NOMO-1 treated with DMSO at 0.1 percent for 48 hours (cell line): ENCODE measurements around the gene L1CAM.
"Not testable (repeated sequence)": the region's sequence is repeated elsewhere in the genome, so short reads cannot be mapped to it uniquely, and the experiment has no call there.

Experiments
- DNase-seq: peaks from one replicate; lab custom pipeline; 2025; ENCODE audit not compliant: unreplicated experiment; lab: John Stamatoyannopoulos, UW

L1CAM gene

GRCh38 chrX:153830640-153831428 lies 55.1 kb downstream of the L1CAM start:
- no peak for DNase-seq

DNA sequence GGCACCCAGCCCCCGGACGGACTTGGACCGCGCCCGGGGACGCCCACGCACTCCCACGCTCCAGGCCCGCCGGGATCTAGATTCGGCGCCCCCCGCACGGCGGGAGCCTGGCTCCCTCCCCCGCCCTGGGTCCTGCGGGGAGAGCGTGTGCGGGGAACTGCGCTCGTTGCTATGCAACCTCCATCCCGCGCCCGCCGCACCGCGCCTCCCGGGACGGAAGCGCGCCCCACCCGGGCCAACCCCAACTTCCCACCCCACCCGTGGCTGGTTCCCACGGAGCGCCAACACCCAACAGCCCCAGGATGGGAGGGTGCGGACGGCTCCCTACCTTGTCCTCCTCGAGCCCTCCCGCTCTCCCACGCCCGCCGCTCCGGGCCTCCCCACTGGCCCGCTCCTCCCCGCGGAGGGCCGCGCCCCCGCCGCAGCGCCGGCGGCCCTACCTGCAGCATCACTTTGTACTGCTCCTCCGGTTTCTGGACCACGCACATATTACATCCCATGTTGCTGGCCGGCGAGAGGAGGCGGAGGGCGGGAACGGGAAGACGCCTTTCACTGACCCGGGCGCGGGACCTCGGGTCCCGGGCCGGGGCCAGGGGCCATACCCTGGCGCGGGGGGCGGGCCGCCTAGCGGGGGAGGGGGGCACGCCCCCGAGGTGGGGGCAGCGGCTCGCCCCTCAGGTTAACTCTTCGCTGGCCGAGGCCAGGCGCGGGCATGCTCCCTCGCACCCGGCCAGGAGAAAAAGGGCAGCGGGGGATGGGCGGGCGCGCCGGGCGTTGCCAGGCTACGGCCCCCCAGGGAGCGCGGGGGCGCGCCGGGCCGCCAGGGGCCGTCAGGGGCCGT lies 56.0 kb downstream of the L1CAM start, which contains the start of gene PDZD4:
PDZD4 (minus strand) TSS at position 746 of the 841 bp plus-strand sequence; CDS start at position 500, 246 bp downstream.
- no peak for DNase-seq

DNA sequence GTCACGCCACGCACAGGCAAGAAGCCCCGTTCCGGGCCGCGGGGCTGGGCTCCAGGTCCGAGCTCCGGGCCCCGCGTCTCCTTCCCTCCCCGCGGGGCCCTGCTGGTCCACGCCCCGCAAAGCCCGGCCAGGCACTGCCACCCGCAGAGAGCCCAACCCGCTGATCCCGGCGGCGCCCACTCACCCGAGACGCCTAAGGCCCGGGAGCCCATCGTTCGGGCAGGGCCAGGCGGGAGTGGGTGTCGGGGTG lies 56.5 kb downstream of the L1CAM start:
- DNase-seq, result no peak

DNA sequence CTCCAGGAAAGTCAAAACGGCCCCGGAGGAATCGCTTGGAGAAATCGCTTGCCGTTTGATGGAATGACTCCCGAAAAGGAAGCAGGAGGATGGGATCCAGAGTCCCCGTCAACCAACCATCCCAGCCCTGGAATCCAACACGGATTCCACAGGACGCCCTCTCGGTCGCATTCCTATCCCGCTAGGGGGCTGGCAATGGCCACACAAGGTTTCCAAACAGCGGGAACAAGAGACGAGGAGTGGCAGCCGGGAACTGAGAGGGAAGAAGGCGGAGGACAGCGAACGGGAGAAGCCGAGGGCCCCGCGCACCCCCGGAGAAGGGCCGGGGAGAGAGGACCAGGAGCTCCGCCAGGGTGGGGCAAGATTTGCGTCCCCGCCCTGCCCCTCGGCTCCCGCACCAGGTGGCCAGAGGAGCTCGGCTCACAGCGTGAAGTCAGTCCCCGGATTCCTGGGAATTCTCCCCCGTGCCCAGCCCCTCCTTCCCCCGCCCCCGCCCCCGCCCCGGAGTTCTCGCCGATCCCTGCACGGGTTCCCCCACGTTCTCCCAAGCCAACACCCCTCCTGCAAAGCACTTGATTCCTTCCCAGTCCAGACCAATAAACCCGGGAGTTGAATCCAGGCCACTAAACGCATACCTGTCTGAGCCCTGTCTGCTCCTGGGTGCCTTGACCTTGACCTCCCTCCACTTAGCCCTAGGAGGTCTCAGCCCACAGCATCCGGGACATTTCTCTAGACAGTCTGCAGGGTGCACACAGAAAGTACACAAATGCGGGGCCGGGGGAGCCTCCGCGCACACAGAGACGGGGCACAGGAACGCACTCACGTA lies 57.0 kb downstream of the L1CAM start:
- no peak for DNase-seq

- no peak for DNase-seq
These were observed 57.7 kb downstream of the L1CAM start for GRCh38 chrX:153828308-153828707.

DNA sequence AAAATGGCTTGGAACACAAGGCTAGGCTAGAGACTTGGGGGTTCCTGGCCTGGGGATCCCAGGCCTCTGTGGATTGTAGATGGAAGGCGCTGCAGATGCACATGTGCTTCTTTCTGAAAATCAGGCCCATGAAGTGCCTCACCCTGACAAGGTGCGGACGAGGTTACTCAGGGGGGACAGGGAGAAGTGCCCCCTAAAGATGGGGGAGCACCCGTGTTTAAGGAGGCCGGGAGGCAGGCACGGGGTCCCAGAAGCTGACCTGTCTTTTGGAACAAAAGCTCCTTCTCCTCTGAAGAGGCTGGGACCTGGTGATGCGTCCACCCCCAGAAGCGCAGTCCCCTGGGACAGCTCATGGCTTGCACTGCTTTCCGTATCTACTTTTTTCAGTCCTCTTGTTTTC lies 58.1 kb downstream of the L1CAM start:
- no peak for DNase-seq

DNA sequence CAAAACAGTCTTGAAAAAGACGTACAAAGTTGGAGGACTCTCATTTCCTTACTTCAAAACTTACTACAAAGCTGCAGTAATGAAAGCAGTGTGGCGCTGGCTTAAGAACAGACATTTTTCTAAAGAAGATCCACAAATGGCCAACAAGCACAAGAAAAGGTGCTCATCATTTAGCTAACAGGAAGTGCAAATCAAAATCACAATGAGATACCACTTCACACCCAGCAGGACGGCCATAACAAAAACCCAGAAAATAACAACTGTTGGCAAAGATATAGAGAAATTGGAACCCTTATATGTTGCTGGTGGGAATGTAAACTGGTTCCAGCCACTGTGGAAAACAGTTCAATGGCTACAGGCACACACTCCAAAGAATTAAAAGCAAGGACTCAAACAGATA lies 59.0 kb downstream of the L1CAM start:
- DNase-seq, result no peak

DNA sequence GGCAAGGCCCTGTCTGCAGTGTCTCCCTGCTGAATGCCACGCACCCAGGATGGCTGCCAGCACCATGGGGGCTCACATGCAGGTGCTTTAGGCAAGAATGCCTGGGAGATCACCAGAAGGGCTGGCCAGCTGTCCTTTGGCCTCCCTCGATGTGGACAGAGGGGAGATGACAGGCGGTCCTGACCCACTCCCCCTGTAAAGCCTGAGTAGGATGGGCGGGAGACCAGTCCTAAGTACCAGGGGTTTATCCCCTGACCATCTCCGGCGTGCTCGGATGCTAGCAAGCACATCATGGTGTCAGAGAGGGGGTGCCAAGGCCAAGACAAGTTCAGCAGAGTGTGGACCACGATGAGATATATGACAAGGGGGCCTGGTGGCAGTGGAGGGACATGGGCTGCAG lies 60.9 kb downstream of the L1CAM start:
- no peak for DNase-seq

GRCh38 chrX:153824348-153824747 lies 61.6 kb downstream of the L1CAM start:
- DNase-seq, result no peak

DNA sequence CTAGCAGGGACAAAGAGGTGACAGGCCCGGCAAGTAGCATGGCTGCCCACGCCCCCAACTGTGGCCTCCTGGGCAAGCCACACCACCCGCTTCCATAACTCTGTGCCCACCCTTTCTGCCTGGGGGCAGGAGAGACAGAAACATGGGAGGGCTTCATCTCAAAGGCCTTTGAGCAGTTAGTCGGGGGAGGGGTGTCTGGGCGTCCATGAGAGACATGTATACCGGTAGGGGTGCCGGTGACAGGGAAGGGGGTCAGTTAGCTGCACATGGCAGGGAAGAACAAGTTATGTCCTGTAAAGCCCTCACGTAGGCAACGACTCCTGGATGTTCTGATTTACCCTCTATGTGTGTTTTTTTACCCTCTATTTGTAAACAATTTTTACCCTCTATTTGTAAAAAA lies 64.9 kb downstream of the L1CAM start:
- no peak for DNase-seq

- no peak for DNase-seq
These were observed 65.4 kb downstream of the L1CAM start for GRCh38 chrX:153820601-153821000.

- DNase-seq, result no peak
These were observed 66.5 kb downstream of the L1CAM start for GRCh38 chrX:153819384-153820040.

DNA sequence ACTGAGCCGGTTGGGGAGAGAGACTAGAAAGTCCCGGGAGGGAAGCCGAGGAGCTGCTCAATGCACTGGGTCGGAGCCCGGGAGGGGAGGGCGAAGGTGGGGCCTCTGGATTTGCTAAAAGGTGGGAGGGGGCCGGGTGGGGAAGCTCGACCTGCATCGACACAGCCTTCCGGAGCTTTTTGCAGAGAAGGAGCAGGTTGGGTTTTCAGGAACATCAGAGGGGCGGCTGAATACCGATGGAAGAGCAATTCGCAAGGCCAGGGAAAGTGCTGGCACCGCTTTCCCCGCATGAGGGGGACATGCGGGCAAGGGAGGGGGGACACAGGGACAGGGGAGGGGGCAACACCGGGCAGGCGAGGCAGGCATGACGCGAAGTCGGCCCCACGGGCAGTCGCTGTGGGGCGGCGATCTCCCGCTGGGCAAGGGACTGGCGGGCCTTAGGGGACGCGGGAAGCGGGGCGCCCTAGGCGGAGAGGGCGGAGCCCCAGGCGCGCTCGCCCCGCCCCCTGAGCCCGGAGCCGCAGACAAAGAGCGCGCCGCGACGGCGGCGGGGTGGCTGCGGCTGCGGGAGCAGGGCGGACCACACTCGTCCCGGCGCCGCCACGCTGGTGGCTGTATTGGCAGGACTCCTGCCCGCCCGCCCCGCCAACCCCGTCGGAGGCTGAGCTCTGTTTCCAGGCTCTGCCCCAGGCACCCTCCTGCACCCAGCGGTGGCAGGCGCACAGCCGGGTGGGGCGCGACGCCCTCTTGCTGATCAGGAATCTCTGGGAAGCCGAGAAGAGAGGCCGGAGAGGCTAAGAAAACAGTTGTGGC lies 67.2 kb downstream of the L1CAM start:
- no peak for DNase-seq

DNA sequence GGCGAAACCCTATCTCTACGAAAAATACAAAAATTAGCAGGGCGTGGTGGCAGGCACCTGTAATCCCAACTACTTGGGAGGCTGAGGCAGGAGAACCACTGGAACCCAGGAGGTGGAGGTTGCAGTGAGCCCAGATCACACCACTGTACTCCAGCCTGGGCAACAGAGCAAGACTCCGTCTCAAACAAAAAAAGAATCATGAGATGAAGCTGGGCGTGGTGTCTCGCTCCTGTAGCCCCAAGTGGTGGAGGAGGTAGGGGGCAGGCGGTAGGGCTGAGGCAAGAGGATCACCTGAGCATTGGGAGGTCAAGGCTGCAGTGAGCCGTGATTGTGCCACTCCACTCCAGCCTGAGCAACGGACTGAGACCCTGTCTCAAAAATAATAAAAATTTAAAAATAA lies 67.9 kb downstream of the L1CAM start:
- not testable (repeated sequence) for DNase-seq

DNA sequence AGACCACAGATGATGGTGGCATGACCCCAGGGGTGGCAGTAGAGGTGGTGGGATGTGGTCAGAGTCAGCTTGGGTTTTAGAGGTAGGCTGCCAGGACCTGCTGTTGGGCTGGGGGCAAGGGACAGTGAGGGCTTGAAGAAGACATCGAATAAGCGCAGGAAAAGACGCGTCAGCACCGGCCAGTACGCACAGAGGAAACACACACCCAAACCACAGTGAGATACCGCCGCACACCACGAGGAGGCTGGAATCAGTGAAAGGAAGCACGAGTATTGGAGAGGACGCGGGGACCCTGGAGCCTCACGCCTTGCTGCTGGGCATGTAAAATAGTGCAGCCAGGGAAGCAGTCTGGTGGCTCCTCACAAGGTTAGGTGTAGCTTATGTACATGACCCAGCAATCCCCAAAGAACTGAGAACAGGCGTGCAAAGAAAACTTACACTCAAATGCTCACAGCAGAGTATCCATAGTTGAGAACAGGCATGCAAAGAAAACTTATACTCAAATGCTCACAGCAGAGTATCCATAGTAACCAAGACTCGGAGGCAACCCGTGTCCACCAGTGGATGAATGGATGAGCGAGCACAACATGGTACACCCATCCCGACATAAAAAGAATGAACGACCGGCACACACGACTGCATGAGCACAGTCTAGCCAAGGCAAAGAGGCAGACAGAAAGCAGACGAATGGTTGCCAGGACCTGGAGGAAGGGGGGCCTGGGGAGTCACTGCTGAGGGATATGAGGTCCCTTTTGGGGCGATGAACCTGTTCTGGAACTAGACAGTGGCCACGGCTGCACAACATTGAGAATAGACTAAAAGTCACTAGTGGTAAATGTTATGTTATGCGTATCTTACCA lies 68.9 kb downstream of the L1CAM start:
- DNase-seq, result no peak

DNA sequence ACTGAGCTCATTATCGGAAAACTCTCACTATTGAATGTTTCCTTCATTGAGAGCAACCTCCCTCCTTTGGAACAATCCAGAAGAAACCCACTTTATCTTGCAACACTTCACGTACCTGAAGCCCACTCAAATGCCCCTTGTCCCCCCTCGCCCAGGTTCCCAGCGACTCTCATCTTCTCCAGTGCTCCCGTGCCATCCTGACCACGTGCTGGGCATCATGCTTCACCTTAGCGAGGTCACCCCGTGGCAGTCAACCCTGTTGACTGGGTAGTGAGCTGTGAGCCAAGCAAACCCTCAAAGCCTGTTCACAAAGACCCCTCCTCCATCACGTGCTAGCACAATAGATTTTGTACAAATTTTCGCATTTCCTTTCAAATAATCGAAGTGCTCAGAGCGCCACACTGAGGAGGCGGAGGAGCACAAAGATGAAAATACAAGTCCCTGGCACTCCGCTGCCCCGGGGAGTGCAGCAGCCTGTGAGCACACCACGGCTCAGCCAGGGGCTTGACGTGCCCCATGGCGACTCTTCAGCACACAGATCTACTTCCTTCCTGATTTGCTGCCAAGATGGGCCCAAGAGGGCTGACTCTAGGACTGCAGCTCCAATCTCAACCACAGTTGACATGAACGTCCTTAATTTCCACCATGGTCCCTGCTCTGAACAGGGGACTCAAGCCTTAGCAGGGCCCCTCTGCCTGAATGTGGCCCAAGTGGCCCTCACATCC lies 71.2 kb downstream of the L1CAM start:
- no peak for DNase-seq

DNA sequence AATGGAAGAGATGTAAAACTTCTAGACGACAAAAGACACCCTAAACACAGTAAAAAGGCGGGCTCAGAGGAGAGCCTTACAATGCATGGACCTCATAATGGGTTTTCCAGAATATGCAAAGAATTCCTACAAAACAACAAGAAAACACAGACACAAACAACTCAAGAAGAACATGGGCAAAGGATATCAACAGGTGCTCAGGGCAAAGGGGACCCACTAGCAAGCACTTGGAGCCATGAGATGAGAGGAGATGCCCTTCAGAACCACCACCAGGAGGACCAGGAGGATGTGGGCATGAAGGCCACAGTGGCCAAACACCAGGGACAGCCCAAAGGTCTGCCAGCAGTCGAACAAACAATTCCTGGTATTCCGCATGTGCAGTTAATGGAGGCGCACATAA lies 72.8 kb downstream of the L1CAM start:
- DNase-seq, result no peak

DNA sequence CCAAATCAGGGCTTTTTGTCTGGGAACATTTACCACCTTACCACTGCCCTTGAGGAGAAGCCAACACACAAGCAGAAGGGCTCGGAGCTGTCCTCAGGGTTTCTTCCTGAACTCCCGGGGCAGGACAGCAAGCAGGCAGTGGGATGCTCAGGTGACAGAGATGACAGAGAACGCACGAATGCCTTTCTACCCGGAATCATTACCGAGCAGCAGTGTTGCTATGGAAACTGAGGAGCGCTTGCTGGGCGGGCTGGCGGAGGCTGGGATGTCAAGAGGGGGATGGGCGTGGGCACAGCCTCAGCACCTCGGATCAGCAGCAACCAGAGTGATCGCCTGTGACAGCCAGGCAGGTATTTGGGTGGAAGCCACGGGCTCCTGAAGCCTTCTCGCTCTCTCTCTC lies 73.8 kb downstream of the L1CAM start:
- no peak for DNase-seq
